T follicular helper cell (primary cell): Measurements from ENCODE around the gene R3HCC1L.

Experiments
- DNase-seq: peaks from one replicate; pipeline ENCODE4 v3.0.0-alpha.2; 2020; ENCODE audit warnings: low read depth

The R3HCC1L gene

GRCh38 chr10:98231417-98231816 lies 97.0 kb downstream of the R3HCC1L start:
- no peak for DNase-seq

- no peak for DNase-seq
These were observed 101.4 kb downstream of the R3HCC1L start for GRCh38 chr10:98235846-98236245.

GRCh38 chr10:98236862-98237261 lies 102.4 kb downstream of the R3HCC1L start:
- no peak for DNase-seq

- no peak for DNase-seq
These were observed 103.9 kb downstream of the R3HCC1L start for GRCh38 chr10:98238391-98238790.

- no peak for DNase-seq
These were observed 106.1 kb downstream of the R3HCC1L start for GRCh38 chr10:98240524-98240923.

GRCh38 chr10:98242823-98243222 lies 108.4 kb downstream of the R3HCC1L start:
- no peak for DNase-seq

GRCh38 chr10:98244141-98244540 lies 109.7 kb downstream of the R3HCC1L start:
- DNase-seq: no peak

- no peak for DNase-seq
These were observed 110.1 kb downstream of the R3HCC1L start for GRCh38 chr10:98244586-98244985.

GRCh38 chr10:98246911-98247805 lies 112.7 kb downstream of the R3HCC1L start:
- DNase-seq: no peak

GRCh38 chr10:98248018-98248417 lies 113.6 kb downstream of the R3HCC1L start:
- no peak for DNase-seq

- DNase-seq: no peak
These were observed 114.7 kb downstream of the R3HCC1L start for GRCh38 chr10:98249134-98249533.

GRCh38 chr10:98251399-98251798 lies 116.9 kb downstream of the R3HCC1L start:
- DNase-seq: no peak

- DNase-seq: no peak
These were observed 118.0 kb downstream of the R3HCC1L start for GRCh38 chr10:98252464-98252863.

GRCh38 chr10:98253499-98253898 lies 119.0 kb downstream of the R3HCC1L start:
- DNase-seq: no peak

- DNase-seq: no peak
These were observed 119.9 kb downstream of the R3HCC1L start for GRCh38 chr10:98254234-98254974.

GRCh38 chr10:98255146-98255877 lies 120.9 kb downstream of the R3HCC1L start:
- DNase-seq: no peak

GRCh38 chr10:98256692-98257091 lies 122.2 kb downstream of the R3HCC1L start:
- no peak for DNase-seq

GRCh38 chr10:98257198-98257597 lies 122.7 kb downstream of the R3HCC1L start:
- DNase-seq: no peak

- DNase-seq: no peak
These were observed 123.5 kb downstream of the R3HCC1L start for GRCh38 chr10:98257961-98258360.

- no peak for DNase-seq
These were observed 124.4 kb downstream of the R3HCC1L start for GRCh38 chr10:98258683-98259454.

GRCh38 chr10:98259606-98260315 lies 125.3 kb downstream of the R3HCC1L start:
- DNase-seq: no peak
